Measurements from ENCODE around the gene ADAM15. TPM values are rescaled to one million over a fixed set of nuclear protein-coding genes. Genes with fewer than 3 reads are reported as not detected.

The ADAM15 gene
- total RNA-seq, 1 experiment from 2014 or later, result 51.8 TPM

DNA sequence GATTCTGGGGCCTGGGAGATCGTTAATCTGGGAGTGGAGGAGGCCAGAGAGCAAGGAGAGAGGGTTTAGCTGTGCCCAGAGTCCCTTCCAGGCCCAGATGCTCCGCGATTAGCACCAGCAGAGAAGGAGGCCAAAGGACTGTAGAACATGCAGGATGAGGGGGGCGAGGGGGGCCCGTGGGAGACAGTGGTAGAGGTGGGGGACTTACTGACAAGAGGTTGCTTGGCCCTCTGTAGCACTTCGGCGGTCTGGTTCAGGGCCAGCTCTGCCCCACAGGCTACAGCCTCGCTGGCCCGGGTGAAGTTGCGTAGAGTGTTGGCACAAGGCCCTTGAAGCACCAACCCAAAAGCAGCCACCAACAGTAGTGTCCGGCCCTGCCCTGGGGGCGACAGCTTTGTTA is 18.2 kb upstream of the ADAM15 start:
- DNase-seq (ENCODE audit: low spot score), result no peak

DNA sequence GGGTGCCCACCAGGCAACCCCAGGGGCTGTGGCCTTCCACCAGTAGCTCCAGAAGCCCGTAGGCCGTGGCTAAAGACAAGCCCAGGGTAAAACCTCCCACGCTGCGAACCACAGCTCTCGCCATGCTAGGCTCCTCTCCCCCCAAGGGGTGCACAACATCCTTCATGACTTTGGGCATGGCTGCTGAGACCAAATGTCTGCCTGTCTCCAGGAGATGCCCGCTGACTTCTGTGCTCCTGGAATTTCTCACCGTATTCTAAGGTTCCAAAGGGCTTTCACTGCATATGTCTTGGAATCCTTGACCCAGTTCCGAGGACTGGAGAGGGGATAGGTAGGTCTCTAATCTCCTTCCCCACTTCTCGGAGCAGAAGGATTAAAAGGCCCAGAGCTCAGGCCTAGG is 17.6 kb upstream of the ADAM15 start, which contains the start of the genes DCST1 and DCST2:
DCST1 (plus strand) TSS at position 301 of the 400 bp plus-strand sequence. CDS start 213 bp downstream, outside the sequence.
DCST2 (minus strand) TSS at position 258 of the 400 bp plus-strand sequence; CDS start at position 178, 80 bp downstream.
- DNase-seq (ENCODE audit: low spot score), result no peak

DNA sequence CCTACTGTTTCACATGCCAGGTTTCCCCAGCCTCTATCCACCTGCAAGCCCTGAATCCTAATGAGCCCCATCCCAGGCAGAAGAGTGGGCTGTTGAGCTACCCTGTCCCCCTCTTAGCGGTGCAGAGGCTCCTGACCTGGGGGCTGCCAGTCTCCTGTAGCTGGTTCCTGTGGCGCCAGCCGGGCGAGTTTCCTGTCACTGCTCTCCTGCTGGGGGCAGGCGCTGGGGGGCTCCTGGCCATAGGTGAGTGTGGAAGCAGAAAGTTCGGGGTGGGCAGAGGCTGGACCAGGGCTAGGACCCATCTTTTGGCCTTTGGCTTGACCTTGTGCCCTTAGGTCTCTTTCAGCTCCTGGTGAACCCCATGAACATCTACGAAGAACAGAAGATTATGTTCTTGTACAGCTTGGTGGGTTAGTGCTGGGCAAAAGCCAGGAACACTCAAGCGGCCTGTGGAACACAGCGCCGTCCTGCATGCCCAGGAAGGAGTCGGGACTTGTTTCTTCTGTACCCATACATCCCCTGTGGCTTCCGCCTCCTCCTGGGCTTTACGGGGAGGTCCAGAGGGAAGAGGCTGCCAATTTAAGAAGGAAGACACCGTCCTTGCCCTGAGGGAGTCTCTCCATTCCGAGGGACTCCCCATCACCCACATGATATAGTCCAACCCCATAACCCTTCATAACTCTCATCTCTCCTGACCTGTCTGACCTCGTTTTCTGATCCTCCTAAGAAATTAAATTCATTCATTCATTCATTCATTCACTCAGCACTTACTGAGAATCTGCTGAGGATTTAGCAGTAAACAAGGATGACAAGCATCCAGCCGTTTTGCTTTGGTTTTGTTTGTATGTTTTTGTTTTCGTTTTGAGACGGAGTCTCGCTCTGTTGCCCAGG is 16.6 kb upstream of the ADAM15 start:
- no peak for DNase-seq (ENCODE audit: low spot score)

DNA sequence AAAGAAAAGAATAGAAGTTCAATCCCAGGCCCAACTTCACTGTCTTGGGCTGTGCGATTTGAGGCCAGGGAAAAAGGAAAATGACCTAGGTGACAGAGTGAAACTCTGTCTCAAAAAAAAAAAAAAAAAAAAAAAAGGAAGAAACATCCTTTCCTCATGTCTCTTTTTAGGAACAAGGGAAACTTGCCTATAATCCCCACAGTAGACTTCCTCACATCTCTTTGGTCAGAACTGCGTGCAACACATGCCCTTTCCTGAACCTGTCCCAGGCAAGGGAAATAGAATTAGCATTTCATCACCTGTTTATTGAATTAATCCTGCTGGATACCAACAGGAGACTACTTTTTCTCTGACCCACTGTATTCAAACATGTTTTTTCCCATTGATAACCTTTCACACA is 15.2 kb upstream of the ADAM15 start:
- DNase-seq (ENCODE audit: low spot score), result no peak

DNA sequence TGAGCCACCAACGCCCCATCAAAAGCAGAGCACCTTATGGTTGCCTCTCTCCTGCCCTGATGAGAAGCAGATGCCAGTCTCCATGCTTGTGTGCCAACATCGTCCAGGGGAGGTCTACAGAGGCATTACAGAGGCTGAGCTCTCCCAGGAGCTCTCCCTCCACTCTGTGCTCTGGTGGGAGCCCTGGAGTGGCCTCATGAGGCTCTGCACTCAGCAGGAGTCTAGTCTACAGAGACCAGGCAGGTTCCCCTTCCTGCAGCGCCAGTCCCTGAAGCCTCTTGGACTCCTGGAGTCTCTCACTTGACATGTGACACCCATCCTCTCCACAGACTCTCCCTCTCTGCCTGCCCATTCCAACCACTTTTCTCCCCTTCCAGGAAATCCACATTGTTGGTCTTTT is 14.1 kb upstream of the ADAM15 start:
- DNase-seq (ENCODE audit: low spot score), result no peak

DNA sequence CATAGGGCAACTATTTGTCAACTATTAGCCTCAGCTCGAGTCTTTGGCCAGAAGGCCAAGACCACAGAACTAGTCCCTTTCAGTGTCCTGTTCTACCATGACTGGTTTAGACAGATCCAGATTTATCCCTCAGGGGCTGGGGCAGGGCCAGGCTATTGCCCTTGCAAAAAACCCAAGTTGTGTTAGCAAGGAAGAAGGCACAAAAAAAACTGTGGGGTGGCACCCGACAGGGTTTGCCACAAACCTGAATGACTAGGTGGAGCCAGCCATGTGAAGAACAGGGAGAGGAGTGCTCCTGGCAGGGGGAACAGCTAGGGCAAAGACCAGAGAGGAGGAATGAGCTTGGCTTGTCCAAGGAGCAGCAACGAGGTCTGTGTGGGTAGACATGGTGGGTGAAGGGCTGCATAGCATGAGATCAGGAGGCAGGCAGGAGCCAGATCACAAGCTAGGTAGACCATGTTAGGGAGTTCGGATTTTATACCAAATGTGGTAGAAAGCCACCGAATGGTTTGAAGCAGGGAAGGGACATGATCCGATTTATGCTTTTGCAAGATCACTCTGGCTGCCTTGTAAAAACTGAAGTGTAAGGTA is 13.2 kb upstream of the ADAM15 start:
- no peak for DNase-seq (ENCODE audit: low spot score)

DNA sequence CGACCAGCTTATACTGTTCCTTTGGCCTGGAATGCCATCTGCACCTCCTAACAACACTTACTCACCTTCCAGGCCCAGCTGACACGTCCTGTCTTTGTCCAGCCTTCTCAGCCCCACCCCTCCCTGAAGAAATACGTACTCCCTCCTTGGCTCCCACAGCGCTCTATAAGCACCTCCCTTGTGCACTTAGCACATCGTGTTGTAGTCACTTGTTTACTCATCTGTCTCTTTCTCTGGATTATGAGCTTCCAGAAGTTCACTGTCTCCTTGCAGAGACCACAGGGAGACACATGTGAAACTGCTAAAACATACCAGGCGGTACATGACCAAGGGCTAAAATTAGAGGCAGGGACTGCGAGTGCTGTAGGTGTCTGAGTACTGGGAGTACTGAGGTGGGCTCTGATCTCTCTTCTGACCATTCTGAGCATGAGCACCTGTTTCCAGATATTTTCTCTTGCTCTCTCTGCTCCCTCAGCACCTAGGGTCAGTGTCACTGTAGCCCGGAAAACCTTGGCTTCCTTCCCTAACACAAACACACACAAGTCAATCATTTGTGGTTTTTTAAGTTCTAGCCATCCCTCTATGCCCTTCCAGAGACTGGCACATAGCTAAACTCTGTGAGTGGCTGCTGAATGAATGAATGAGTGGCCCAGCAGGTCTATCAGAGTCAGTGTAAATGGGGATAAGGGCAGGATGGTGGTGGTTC is 12.4 kb upstream of the ADAM15 start:
- no peak for DNase-seq (ENCODE audit: low spot score)

DNA sequence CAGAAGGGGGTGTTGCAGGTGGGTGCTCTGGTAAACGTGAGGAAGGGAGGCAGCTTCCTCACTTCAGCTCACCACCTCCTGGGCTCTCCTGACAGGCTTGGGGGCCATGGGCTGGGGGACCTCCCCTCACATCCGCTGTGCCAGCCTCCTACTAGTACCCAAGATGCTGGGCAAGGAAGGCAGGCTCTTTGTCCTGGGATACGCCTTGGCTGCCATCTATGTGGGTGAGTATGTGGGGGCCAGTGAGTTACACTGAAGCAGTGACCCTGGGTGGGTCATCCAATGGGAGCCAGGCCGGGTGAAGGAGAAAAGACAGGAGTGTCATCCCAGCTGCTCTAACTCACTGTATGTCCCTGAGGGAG is 11.8 kb upstream of the ADAM15 start:
- no peak for DNase-seq (ENCODE audit: low spot score)

DNA sequence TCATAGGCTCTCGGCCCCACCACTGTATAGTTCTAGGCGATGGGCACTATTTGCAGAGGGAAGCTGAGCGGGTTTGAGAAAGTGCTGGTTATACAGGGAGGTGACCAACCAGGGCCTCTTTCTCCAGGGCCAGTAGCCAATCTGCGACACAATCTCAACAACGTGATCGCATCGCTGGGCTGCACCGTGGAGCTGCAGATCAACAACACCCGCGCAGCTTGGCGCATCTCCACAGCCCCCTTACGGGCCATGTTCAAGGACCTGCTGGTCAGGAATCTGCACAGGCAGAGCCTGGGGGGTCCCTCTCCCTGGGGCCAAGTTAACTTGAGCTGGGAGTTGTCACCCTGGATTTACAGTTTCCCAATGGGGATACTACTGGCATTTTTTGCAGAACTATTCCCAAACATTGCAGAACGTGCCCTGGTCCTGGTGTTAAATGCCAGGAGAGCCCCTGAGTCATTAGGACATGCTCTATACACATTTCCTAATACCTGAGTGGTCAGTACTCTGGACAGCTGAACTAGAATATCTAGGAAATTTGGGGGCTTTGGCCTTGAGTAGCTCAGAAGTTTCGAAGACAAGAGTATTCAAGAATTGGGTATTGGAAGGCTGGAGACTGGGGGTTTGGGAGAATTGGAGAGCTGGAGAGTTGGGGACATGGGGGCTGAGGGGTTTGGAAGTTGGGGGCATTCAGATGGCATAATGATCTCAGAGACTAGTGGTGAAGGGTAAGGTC is 10.6 kb upstream of the ADAM15 start:
- no peak for DNase-seq (ENCODE audit: low spot score)

DNA sequence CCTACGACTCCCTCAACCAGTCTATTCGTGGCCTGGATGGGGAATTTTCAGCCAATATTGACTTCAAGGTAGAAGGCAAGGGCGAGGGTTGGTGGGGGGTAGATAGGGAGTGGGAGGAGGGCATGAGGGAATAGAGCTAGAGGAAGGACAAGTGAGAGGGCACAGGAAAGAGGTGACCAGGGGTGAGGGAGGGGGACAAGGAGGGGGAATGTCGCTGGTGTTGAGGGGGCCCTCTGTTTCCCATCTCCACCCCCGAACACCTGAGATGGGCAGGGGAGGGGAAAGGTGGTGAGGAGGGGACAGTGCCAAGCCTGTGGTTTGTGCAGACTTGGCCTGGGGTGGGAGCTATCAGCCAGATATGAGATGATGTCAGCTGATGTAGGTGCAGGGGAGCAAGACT is 8.3 kb upstream of the ADAM15 start:
- no peak for DNase-seq (ENCODE audit: low spot score)

DNA sequence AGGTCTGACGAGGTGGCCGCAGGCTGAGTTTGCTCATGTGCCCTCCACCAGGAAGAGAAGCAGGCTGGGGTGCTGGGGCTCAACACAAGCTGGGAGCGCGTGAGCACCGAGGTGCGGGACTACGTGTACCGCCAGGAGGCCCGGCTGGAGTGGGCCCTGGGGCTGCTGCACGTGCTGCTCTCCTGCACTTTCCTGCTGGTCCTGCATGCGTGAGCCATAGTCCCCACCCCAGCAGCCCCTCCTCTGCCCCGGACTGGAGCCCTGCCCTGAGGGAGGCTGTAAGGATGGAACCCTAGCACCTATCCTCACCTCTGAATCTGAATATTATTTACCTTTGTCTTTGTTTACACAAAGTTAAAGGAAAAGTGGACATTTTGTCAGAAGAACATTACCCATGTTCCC is 7.8 kb upstream of the ADAM15 start:
- no peak for DNase-seq (ENCODE audit: low spot score)

DNA sequence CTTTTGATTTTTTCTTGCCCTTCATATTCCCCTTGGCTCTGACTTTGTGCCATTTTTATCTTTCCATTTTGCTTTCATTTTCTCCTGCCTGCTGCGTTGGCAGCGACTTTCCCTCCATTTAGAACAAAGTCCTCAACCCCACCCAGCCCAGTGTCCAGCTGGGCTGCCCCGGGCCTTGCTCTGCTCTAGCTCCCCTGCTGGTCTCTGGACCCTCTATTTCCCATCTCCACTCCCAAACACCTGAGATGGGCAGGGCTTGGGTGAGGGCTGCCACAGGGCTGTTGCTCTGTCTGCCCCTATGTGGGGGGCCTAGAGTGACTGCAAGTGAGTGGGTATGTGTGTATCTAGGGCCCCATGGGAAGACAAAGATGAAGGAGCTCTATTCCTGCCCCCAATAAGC is 7.3 kb upstream of the ADAM15 start:
- no peak for DNase-seq (ENCODE audit: low spot score)

DNA sequence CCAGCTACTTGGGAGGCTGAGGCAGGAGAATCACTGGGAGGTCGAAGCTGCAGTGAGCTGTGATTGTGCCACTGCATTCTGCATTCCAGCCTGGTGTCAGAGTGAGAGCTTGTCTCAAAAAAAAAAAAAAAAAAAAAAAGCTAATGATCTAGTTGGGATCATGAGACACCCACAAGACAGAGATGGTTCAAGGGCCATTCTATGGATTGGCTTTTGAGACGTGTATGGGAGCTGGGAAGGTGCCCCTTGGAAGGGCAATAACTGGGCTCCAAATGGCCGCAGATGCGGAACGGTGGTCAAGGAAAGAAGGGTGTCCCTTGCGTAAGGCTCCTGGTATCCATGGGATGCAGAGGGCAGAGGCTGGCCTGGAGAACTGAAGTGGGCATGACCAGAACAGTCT is 6.8 kb upstream of the ADAM15 start:
- DNase-seq (ENCODE audit: low spot score), result no peak

DNA sequence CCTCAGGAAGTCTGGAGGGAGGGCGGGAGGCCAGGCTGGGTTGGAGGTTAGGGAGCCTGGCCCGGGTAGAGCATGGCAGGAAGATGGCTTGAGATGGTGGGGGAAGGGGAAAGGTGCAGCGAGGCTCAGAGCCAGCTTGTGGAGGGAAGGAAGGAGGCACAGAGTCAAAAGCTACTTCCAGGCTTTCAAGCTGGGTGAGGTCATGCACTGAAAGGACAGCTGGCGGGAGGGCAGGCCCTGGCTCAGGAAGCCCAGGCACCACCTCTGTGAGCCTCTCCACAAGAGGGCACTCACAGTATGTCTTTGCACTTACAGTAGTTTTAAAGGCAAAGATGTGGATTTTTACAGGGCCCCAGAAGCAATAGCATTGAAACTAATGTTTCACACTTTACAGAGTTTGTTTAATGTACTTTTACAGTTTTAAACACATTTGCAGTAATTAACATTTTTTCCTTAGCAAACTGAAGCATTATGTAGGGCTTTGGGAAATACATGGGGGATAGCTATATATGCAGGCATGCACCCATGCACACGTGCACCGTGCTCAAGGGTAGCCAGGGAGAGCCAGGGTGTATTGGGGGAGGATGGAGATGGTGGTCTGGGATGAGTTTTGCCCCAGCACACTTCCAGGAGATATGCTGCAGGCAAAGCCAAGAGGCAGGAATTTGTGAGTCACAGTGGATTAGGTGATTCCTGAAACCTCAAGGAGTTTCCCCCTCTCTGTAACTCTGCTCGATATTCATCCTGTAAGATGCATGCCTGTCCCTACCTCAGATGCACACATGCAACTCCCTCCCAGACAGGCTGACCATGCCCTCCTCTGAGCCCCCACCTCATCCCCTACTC is 6.1 kb upstream of the ADAM15 start:
- DNase-seq (ENCODE audit: low spot score), result peak; percentile 84

DNA sequence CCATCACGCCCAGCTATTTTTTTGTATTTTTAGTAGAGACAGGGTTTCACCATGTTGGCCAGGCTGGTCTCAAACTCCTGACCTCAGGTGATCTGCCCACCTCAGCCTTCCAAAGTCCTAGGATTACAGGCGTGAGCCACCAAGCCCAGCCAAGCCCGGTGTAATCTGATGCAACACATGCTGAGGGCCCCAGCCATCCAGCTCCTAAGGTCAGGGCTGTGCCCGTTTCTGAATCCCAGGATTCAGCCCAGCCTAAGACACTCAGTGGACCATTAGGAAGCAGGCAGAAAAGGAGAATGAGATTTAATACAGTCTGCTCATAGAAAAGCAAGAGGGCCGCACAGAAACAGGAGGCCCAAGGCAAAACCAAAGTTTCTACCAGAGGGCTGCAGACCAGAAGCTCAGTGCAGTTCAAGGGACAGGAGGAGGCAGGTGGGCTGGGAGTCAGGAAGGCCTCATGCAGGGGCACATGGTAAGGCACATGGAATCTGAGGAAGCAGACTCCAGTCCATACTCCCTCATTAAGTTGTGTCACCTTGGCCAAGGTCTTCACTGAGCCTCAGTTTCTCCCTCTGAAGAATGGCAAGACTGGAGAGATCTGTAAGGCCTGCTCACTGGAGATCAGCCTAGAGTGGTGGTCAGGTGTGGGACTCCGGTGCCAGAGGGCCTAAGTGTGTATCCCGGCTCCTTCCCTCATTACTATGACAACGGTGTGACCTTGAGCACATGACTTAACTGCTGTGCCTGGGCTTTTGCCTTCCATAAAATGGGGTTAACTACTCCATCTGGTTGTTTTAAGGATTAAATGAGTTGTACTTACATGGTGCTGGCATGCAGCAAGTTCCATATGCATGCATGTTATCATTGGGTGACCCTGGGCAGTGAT is 2.4 kb upstream of the ADAM15 start:
- DNase-seq (ENCODE audit: low spot score), result no peak

DNA sequence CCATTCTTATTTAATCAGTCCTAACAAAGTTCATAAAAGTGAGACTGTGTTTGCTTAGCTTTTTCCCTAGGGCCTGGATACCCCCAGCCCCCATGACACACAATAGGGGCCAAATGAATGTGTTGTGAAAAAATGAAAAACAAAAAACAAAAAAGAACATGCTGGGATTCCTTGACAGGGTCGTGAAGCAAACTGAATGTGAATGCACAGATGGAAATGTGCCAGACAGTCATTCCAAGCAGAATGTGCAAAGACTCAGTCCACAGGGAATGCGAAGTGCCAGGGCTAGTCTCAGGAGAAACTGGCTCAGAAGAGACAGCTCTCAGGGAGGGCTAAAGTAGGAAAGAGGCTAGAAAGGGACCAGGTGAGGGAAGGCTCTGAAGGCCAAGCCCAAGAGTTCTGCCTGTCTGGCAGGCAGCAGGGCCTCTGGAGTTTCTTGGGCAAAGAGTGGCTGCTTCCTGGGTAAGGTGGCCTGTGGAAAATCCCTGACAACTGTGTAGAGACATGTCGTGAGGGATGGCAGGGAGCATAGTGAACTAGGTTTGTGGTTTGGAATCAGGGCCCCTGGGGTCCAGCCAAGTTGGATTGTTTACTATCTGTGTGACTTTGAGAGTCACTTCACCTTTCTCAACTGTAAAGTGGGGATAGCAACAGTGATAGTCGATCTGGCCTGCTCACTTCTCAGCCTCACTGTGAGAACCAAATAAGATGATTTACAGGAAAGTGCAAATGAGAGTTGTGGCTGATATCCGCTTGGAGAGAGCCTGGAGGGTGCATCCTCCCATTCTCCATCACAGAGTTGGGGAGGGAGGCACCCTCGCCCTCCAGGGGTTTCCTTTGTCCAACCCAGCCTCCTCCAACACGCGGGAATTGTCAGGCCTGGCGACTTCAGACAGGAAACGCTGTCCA is 1.2 kb upstream of the ADAM15 start:
- DNase-seq (ENCODE audit: low spot score), result no peak

DNA sequence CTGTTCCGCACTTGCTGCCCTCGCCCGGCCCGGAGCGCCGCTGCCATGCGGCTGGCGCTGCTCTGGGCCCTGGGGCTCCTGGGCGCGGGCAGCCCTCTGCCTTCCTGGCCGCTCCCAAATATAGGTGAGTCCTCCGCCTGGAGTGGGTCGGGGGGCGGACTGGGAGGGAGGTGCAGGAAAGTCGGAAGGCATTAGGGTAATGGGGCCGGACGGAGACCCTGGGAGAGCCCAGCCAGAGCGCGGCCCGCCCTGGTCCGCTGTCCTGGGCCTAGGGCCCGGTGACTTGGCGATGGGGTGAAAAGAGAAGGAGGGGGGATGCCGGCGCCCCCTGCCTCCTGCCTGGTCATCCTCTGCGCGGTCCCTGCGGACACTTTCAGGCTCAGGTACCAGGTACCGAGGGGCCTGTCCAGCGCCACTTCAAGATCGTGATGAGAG is 243 bp downstream of the ADAM15 start:
- no peak for DNase-seq (ENCODE audit: low spot score)

DNA sequence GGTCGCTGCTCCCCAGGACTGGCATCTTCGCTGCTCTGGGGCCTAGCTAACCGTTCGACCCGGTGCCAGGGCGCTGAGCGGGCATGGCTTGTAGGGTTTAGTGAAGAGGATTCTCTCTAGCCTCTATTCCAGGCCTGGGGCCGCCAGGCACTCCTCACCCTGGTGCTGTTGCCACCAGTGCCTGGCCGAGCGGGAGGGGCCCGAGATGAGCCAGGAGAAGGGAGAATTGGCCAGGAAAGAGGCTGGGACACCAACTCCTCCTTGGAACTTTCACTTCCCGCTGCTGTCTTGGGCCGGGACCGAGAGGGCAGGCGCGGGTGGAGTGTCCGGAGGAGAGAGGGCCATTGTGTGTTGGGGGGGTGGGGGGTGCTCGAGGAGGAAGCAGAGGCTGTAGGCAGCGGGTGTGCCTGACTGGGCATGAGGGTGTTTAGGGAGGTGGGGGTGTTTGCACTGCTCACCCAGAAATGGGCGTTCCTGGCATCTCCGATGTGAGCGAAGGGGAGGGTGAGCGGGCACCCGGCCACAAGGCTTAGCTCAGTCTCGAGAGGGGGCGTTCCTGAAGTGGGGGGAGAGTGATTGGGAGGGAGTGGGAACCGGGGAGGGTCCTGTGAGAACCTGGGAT is 772 bp downstream of the ADAM15 start:
- DNase-seq (ENCODE audit: low spot score), result no peak

All from H4 (cell line).